HepG2 (cell line): ENCODE data around the gene PODXL2. TPM values are rescaled to one million over a fixed set of nuclear protein-coding genes. Genes with fewer than 3 reads are reported as not detected.

Experiments used
- ATAC-seq: fragments of 200-7000 bp; cut with Tn5 transposase; 3 replicates; pipeline ENCODE4 v1.9.1; 2020; ENCODE audit warnings: mild to moderate bottlenecking, moderate library complexity
- BruUV-seq: library from RNA; stranded (reverse); fragments of 400-500 nt; replicated peaks from 2 replicates; lab custom pipeline; 2021; lab: Mats Ljungman, UMichigan
- CTCF ChIA-PET: fragments of 300-600 bp; formaldehyde crosslinking; extraction: SDS; loops from one replicate; lab custom pipeline; 2021; ENCODE audit warnings: low total read pairs, inconsistent platforms, low intra/inter-chr PET ratio; lab: Yijun Ruan, JAX
- POLR2A ChIA-PET: fragments of 350-600 bp; sonication (Branson Sonifier 250); formaldehyde crosslinking; loops from one replicate; lab custom pipeline; 2020; ENCODE audit warnings: antibody characterized with exemption, inconsistent platforms; lab: Yijun Ruan, JAX
- DNase-seq: peaks from one replicate; pipeline ENCODE4 v3.0.0-alpha.2; 2015; ENCODE audit warnings: low spot score
- FAIRE-seq: peaks from 3 replicates; lab custom pipeline; 2011; peaks lifted over from hg19 to GRCh38; lab: Jason Lieb, UNC
- H2AFZ ChIP-seq: one replicate; pipeline ENCODE4 v1.6.1; 2011; ENCODE audit warnings: low read length, inconsistent platforms
- H3K27ac ChIP-seq: fragments of 300-600 bp; 3 replicates; pipeline ENCODE4 v1.8.0; 2011; ENCODE audit warnings: mixed run types, mild to moderate bottlenecking, mixed read lengths, low read length, inconsistent platforms; ENCODE audit not compliant: insufficient read depth; ENCODE audit errors: extremely low read length
- H3K27me3 ChIP-seq, 2 experiments: fragments of 200-600 bp in 1 of 2; 2 replicates in 1 of 2; 3 replicates in 1 of 2; pipeline versions ENCODE4 v1.6.0 to v1.8.0; 2011; ENCODE audit warnings: low read length in 2 of 2, mild to moderate bottlenecking in 2 of 2, moderate library complexity in 2 of 2, inconsistent platforms in 1 of 2; ENCODE audit not compliant: insufficient read depth in 2 of 2, control insufficient read depth in 1 of 2
- H3K36me3 ChIP-seq, 2 experiments: fragments of 200-600 bp in 1 of 2; replicated peaks in 1 of 2; 2 replicates in 1 of 2; 3 replicates in 1 of 2; pipeline versions ENCODE4 v1.5.1 to v1.8.0; 2011; ENCODE audit warnings: low read length in 2 of 2, inconsistent platforms in 1 of 2; ENCODE audit not compliant: insufficient read depth in 2 of 2, control insufficient read depth in 1 of 2
- H3K4me1 ChIP-seq: 2 replicates; pipeline ENCODE4 v1.5.1; 2012; ENCODE audit warnings: low read length, inconsistent platforms; ENCODE audit not compliant: insufficient read depth
- H3K4me2 ChIP-seq: 2 replicates; pipeline ENCODE4 v1.6.0; 2011; ENCODE audit warnings: low read depth, low read length, inconsistent platforms
- H3K4me3 ChIP-seq, 3 experiments: fragments of 200-600 bp in 1 of 3; sonication (generic), shearing (Covaris generic) in 1 of 3; replicated peaks in 1 of 3; 2 replicates each; pipeline ENCODE4 v1.5.1; 2011 to 2016; ENCODE audit warnings: low read length in 3 of 3, inconsistent platforms in 2 of 3, low read depth in 2 of 3, mild to moderate bottlenecking in 2 of 3, control low read depth in 1 of 3, mixed read lengths in 1 of 3; ENCODE audit not compliant: insufficient read depth in 1 of 3
- H3K79me2 ChIP-seq: one replicate; pipeline ENCODE4 v1.6.1; 2011; ENCODE audit warnings: low read length, inconsistent platforms; ENCODE audit not compliant: insufficient read depth
- H3K9ac ChIP-seq: 2 replicates; pipeline ENCODE4 v1.6.0; 2011; ENCODE audit warnings: mild to moderate bottlenecking, low read depth, low read length, inconsistent platforms; ENCODE audit not compliant: insufficient read depth
- H3K9me3 ChIP-seq: 2 replicates; pipeline ENCODE4 v1.5.1; 2012; ENCODE audit warnings: mild to moderate bottlenecking, low read length
- H4K20me1 ChIP-seq: 2 replicates; pipeline ENCODE4 v1.6.0; 2011; ENCODE audit warnings: inconsistent platforms, mild to moderate bottlenecking, low read length, moderate library complexity; ENCODE audit not compliant: insufficient read depth
- CHD4 ChIP-seq: fragments of 200-600 bp; sonication (generic); IDR thresholded peaks from 2 replicates; pipeline ENCODE4 v1.7.0; 2017; ENCODE audit warnings: mild to moderate bottlenecking, low read length, borderline replicate concordance
- DZIP1 ChIP-seq: sonication (generic); formaldehyde crosslinking; IDR thresholded peaks from 2 replicates; pipeline ENCODE4 v1.5.0; 2020; ENCODE audit warnings: mild to moderate bottlenecking, missing genetic modification reagents
- ISL2 ChIP-seq: sonication (generic); formaldehyde crosslinking; IDR thresholded peaks from 2 replicates; pipeline ENCODE4 v1.5.0; 2020; ENCODE audit warnings: missing genetic modification reagents
- SYNCRIP ChIP-seq: fragments of 200-400 bp; formaldehyde crosslinking; IDR thresholded peaks from 2 replicates; pipeline ENCODE4 v1.6.1; 2018; ENCODE audit warnings: mild to moderate bottlenecking, low read depth, low read length; ENCODE audit not compliant: insufficient read depth
- ZBTB10 ChIP-seq: sonication (generic); formaldehyde crosslinking; IDR thresholded peaks from 2 replicates; pipeline ENCODE4 v1.4.0; 2020; ENCODE audit warnings: missing genetic modification reagents, borderline replicate concordance
- WGBS: methylation state at CpG from one replicate; pipeline ENCODE4 v1.1.6; 2017; ENCODE audit warnings: low lambda C conversion rate; 5-methylcytosine and 5-hydroxymethylcytosine counted together
- in situ Hi-C: cut with HindIII; loops from 2 replicates; pipeline ENCODE4 v1.10.0; 2017; ENCODE audit warnings: low pct_unique_long_range_greater_than_20kb; ENCODE audit not compliant: extremely low pct_ligation_motif_present
- intact Hi-C: fragments of 100-400 bp; cut with micrococcal nuclease; formaldehyde crosslinking; loops from one replicate; pipeline ENCODE4 v1.10.0; 2022; ENCODE audit not compliant: unreplicated experiment
- polyA plus RNA-seq, 8 experiments: library from polyadenylated mRNA; depleted of rRNA in 3 of 8; stranded (reverse) in 7 of 8; unstranded in 1 of 8; fragments of >200 nt; fragmentation: Illumina TruSeq in 4 of 8; extraction: Trizol in 4 of 8; gene quantifications; 2 replicates each; pipeline versions ENCODE4 v1.2.1 to v1.2.3, GENCODE V29; 2011 to 2016; ENCODE audit warnings: low read depth in 4 of 8, missing spikeins in 1 of 8, mixed read lengths in 1 of 8; ENCODE audit not compliant: insufficient read depth in 1 of 8
- total RNA-seq, 5 experiments: library from RNA; depleted of rRNA; stranded (reverse); fragments of >200 nt; fragmentation: Illumina TruSeq; extraction: Trizol; gene quantifications; 2 replicates each; pipeline ENCODE4 v1.2.3, GENCODE V29; 2016; ENCODE audit warnings: low read depth in 1 of 5

PODXL2 gene
- total and polyA plus RNA-seq, 2 of the 13 experiments (the other 11 are each of a cell fraction or from before 2014, with no cell fraction given) = 20.4 to 25.1 TPM

- 97% methylated on average over 8 of the region's 8 CpGs for WGBS
- no peak overlapping the region for H3K9ac ChIP-seq
- no peak for TF ChIP-seq ISL2
- TF ChIP-seq CHD4 = no peak
- no peak for TF ChIP-seq DZIP1 (CRISPR knock-in tag)
- TF ChIP-seq ZBTB10 (CRISPR knock-in tag) = no peak
- no peak for TF ChIP-seq SYNCRIP
- TF ChIP-seq, all 625 proteins: peak for 0
- no peak overlapping the region for H3K4me2 ChIP-seq
- ATAC-seq (no peak), DNase-seq (no peak), FAIRE-seq (no peak)
- no peak overlapping the region for H3K27ac ChIP-seq
- in situ Hi-C loops = no loop called here
- intact Hi-C loops = no loop called here
- no peaks in the 10 kb centered on the region for H3K9me3 ChIP-seq
- ChIA-PET CTCF (no interaction called here), POLR2A (no interaction called here)
- no TSS peak for BruUV-seq
- H3K27me3 ChIP-seq = no peaks in the 10 kb centered on the region
- no peaks in the 10 kb centered on the region for H4K20me1 ChIP-seq
- H2AFZ ChIP-seq = no peak overlapping the region
- H3K36me3 ChIP-seq = 0 out of 5 replicates have a peak, but pooled peaks cover 0 to 3% of the 10 kb centered on the region in 2 experiments
- H3K79me2 ChIP-seq = no peaks in the 10 kb centered on the region
- no peaks in the 10 kb centered on the region for H3K4me1 ChIP-seq
- H3K4me3 ChIP-seq = no peak overlapping the region
These were observed 16.5 kb downstream of the PODXL2 start for GRCh38 chr3:127645371-127646015.
